Measurements from ENCODE around the gene SLC29A1.

SLC29A1 gene

GRCh38 chr6:44261581-44261980 is 38.2 kb downstream of the SLC29A1 start:
- CTCF ChIA-PET, result interaction anchor here (1.5 kb wide), 1 partner anchor 24 kb away, joined by 3 read pairs; no protein-coding TSS in a partner anchor
- no peak for DNase-seq (ENCODE audit: low spot score)
- no peak overlapping the region for H3K27ac ChIP-seq
- TF ChIP-seq, protein P1, sequence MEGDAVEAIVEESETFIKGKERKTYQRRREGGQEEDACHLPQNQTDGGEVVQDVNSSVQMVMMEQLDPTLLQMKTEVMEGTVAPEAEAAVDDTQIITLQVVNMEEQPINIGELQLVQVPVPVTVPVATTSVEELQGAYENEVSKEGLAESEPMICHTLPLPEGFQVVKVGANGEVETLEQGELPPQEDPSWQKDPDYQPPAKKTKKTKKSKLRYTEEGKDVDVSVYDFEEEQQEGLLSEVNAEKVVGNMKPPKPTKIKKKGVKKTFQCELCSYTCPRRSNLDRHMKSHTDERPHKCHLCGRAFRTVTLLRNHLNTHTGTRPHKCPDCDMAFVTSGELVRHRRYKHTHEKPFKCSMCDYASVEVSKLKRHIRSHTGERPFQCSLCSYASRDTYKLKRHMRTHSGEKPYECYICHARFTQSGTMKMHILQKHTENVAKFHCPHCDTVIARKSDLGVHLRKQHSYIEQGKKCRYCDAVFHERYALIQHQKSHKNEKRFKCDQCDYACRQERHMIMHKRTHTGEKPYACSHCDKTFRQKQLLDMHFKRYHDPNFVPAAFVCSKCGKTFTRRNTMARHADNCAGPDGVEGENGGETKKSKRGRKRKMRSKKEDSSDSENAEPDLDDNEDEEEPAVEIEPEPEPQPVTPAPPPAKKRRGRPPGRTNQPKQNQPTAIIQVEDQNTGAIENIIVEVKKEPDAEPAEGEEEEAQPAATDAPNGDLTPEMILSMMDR (conservative IDR thresholded peaks at IDR 0.05; ENCODE audit: low read depth), result no peak
- POLR2A ChIA-PET (ENCODE audit: low non-redundant PET), result no interaction called here

DNA sequence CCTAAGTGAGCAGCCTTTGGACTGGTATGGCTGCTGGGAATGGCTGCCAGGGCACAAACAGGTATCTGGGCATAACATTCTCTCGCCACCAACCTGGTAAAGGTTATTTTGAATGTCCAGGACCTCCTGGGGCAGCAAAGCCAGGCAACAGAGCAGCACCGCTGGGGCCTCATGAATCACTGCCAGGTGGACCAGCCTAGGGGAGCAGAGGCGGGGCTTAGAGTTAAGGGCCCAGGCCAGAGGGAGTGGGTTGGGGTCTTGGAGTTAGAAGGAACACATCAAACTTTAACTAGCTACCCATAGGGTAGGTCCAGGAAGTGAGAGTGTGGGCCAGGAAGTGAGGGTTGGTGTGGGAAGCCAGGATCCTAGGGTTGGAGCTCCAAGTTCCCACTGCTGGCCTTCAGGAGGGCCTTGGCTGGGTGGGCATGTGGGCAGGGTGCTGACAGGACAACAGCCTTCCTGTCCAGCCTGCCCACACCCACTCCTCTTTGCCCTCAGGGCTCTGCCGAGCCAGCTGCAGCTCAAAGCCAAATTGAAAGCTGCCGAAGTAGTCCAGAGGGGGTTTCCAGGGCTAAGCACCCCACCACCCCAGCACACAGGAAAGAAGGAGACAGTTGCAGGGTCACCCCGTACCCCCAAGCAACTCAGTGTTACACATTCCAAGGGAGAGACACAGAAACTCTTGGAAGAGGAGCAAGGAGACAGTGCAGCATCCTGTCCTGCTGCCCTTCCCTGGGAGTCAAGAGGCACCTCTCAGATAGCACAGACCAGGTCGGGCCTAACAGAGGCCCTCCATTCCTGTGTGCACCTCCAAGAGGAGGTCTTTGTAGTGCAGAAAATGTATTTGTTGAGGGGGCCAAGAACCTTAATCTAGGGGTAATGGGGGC is 39.3 kb downstream of the SLC29A1 start:
- peak overlapping the region; percentile 4; the same call in 1 of the 2 replicates for H3K27ac ChIP-seq

GRCh38 chr6:44263354-44264100 is 40.1 kb downstream of the SLC29A1 start:
- H3K27ac ChIP-seq, result no peak overlapping the region
- CTCF ChIA-PET, result interaction anchor here (1.0 to 1.8 kb wide), 2 partner anchors 12 to 40 kb away, joined by 3 read pairs; no protein-coding TSS in a partner anchor

More for the DNA sequence above, 39.3 kb downstream of the SLC29A1 start:
- ChIA-PET POLR2A (ENCODE audit: low non-redundant PET) (interaction anchor here (1.1 kb wide), 1 partner anchor 16 kb away, joined by 4 read pairs; the partner anchor contains the start of gene HSP90AB1), CTCF (interaction anchor here (0.6 to 1.8 kb wide), 3 partner anchors 13 to 73 kb away, joined by 3 read pairs; no protein-coding TSS in a partner anchor)
- no peak for DNase-seq (ENCODE audit: low spot score)
- TF ChIP-seq, protein P1 (conservative IDR thresholded peaks at IDR 0.05; ENCODE audit: low read depth), result no peak

DNA sequence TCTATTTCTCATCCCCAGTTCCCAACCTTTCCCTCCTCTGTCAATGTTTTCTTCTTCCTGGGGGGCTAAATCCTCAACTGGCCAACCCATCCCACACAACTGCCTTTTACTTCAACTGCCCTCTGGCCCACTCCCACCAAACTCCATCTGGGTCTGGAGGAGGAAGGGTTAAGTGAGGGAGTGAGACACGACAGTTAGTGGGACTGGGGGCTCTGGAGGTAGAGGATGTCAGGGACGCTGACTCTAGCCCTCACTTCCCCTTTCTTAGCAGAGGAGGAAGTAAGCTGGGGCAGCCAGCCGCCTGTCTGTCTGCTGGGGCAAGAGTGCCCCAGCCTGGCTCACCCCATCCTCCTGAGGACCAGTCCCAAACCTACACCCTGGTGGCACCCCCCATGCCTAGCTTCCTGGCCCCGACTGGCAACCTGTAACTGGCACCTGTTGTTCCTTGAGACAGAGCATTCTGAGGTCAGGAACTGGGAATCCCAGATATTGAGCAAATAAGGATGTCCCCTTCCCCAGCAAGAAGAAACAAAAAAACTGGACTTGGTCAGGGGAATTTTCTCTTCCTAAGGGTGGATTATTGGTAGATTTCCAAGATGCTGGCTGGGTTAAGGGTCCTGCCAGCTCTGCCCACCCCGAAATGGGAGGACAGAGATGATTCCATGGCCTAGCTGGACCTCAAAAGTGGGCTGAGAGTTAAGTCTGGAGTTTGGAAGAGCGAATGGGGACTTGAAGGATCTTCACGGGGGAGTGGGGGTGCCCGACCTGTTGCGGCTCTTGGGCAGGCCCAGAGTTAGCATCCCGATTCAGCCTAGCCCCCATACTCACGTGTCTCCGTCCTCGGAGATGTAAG is 41.0 kb downstream of the SLC29A1 start:
- peak overlapping the region; percentile 67 for H3K27ac ChIP-seq
- CTCF ChIA-PET, result interaction anchor here (0.6 to 1.8 kb wide), 5 partner anchors 11 to 310 kb away, joined by 3 to 4 read pairs (median 3); no protein-coding TSS in a partner anchor
- peak; percentile 21 for DNase-seq (ENCODE audit: low spot score)

More at GRCh38 chr6:44263354-44264100, 40.1 kb downstream of the SLC29A1 start:
- no peak for DNase-seq (ENCODE audit: low spot score)
- TF ChIP-seq, protein P1 (conservative IDR thresholded peaks at IDR 0.05; ENCODE audit: low read depth), result no peak
- POLR2A ChIA-PET (ENCODE audit: low non-redundant PET), result no interaction called here

GRCh38 chr6:44265007-44265721 is 41.8 kb downstream of the SLC29A1 start, which contains the start of gene NFKBIE:
TSS of gene NFKBIE (minus strand) at chr6:44265551. CDS start at chr6:44265346, 205 bp downstream.
- POLR2A ChIA-PET (ENCODE audit: low non-redundant PET), result no interaction called here
- DNase-seq (ENCODE audit: low spot score), result peak; percentile 95
- CTCF ChIA-PET, result interaction anchor here (0.6 to 3.8 kb wide), 3 partner anchors 24 to 74 kb away, joined by 3 to 48 read pairs (median 3); no protein-coding TSS in a partner anchor
- H3K27ac ChIP-seq, result peak within 1 kb of the TSS; percentile 67
- TF ChIP-seq, protein P1 (conservative IDR thresholded peaks at IDR 0.05; ENCODE audit: low read depth), result peak; percentile 23

More for the DNA sequence above, 41.0 kb downstream of the SLC29A1 start:
- TF ChIP-seq, protein P1 (conservative IDR thresholded peaks at IDR 0.05; ENCODE audit: low read depth), result no peak
- POLR2A ChIA-PET (ENCODE audit: low non-redundant PET), result no interaction called here

All from RWPE1 (cell line).